HAP-1 (cell line): ENCODE data around the gene CCDC90B.
"Not testable (repeated sequence)": the region's sequence is repeated elsewhere in the genome, so short reads cannot be mapped to it uniquely, and the experiment has no call there.

Source experiments
- DNase-seq, 2 experiments: peaks; one replicate each; pipeline ENCODE4 v3.0.0-alpha.2; 2016 to 2020; ENCODE audit warnings: low spot score in 2 of 2
- H3K27me3 ChIP-seq: fragments of 250-450 bp; sonication (Bioruptor Pico); 2 replicates; pipeline ENCODE4 v1.5.1; 2020; ENCODE audit warnings: low read depth, mild to moderate bottlenecking, moderate library complexity
- H3K36me3 ChIP-seq: fragments of 250-450 bp; sonication (Bioruptor Pico); replicated peaks from 2 replicates; pipeline ENCODE4 v1.5.1; 2020; ENCODE audit warnings: mild to moderate bottlenecking
- H3K4me1 ChIP-seq: fragments of 250-450 bp; sonication (Bioruptor Pico); 2 replicates; pipeline ENCODE4 v1.5.1; 2020; ENCODE audit warnings: mild to moderate bottlenecking
- H3K4me3 ChIP-seq: fragments of 250-450 bp; sonication (Bioruptor Pico); 2 replicates; pipeline ENCODE4 v1.5.1; 2020; ENCODE audit warnings: mild to moderate bottlenecking, moderate library complexity
- H3K9me3 ChIP-seq: fragments of 250-450 bp; sonication (Bioruptor Pico); 2 replicates; pipeline ENCODE4 v1.5.1; 2020; ENCODE audit warnings: mild to moderate bottlenecking, moderate library complexity
- in situ Hi-C: fragments of 300-500 bp; cut with MboI; formaldehyde crosslinking; loops from 3 replicates; pipeline ENCODE4 v1.14.3; 2020; ENCODE audit warnings: low sequenced_read_pairs, inconsistent platforms, mixed read lengths

Gene CCDC90B

GRCh38 chr11:83308536-83308935, 22.4 kb upstream of the CCDC90B start:
- DNase-seq, H3K9me3 ChIP-seq, H3K4me1 ChIP-seq, H3K36me3 ChIP-seq, H3K27me3 ChIP-seq, H3K4me3 ChIP-seq: not testable (repeated sequence)
- in situ Hi-C loops = loop anchor here (25.0 kb wide), 1 partner anchor 504 kb away; no protein-coding TSS in a partner anchor

GRCh38 chr11:83306200-83307080, 20.3 kb upstream of the CCDC90B start:
- Histone ChIP-seq H3K4me3 (no peak overlapping the region), H3K9me3 (no peaks in the 10 kb centered on the region), H3K4me1 (no peaks in the 10 kb centered on the region), H3K36me3 (no peaks in the 10 kb centered on the region), H3K27me3 (peaks cover 3% of the 10 kb centered on the region)
- no peak for DNase-seq
- in situ Hi-C loops = loop anchor here (25.0 kb wide), 1 partner anchor 506 kb away; no protein-coding TSS in a partner anchor

GRCh38 chr11:83303316-83303715, 17.1 kb upstream of the CCDC90B start:
- no peak overlapping the region for H3K4me3 ChIP-seq
- no peaks in the 10 kb centered on the region for H3K36me3 ChIP-seq
- H3K27me3 ChIP-seq = peaks cover 5% of the 10 kb centered on the region; the same call in 1 of the 2 replicates
- no peaks in the 10 kb centered on the region for H3K9me3 ChIP-seq
- in situ Hi-C loops = loop anchor here (25.0 kb wide), 1 partner anchor 509 kb away; no protein-coding TSS in a partner anchor
- DNase-seq = no peak
- H3K4me1 ChIP-seq = no peaks in the 10 kb centered on the region

GRCh38 chr11:83302151-83302550, 16.0 kb upstream of the CCDC90B start:
- Histone ChIP-seq H3K9me3 (no peaks in the 10 kb centered on the region), H3K36me3 (no peaks in the 10 kb centered on the region), H3K27me3 (peaks cover 5% of the 10 kb centered on the region; the same call in 1 of the 2 replicates), H3K4me1 (no peaks in the 10 kb centered on the region), H3K4me3 (no peak overlapping the region)
- in situ Hi-C loops = loop anchor here (25.0 kb wide), 1 partner anchor 510 kb away; no protein-coding TSS in a partner anchor
- no peak for DNase-seq

GRCh38 chr11:83299681-83300080, 13.5 kb upstream of the CCDC90B start:
- Histone ChIP-seq H3K27me3 (peaks cover 6% of the 10 kb centered on the region; the same call in 1 of the 2 replicates), H3K9me3 (no peaks in the 10 kb centered on the region), H3K36me3 (no peaks in the 10 kb centered on the region), H3K4me3 (no peak overlapping the region), H3K4me1 (no peaks in the 10 kb centered on the region)
- in situ Hi-C loops = loop anchor here (25.0 kb wide), 1 partner anchor 513 kb away; no protein-coding TSS in a partner anchor
- no peak for DNase-seq

GRCh38 chr11:83294208-83294607, 8.0 kb upstream of the CCDC90B start:
- in situ Hi-C loops = no loop called here

GRCh38 chr11:83293457-83293774, 7.2 kb upstream of the CCDC90B start:
- Histone ChIP-seq H3K9me3 (no peaks in the 10 kb centered on the region), H3K4me1 (peaks cover 3% of the 10 kb centered on the region), H3K36me3 (no peaks in the 10 kb centered on the region), H3K4me3 (no peak overlapping the region), H3K27me3 (peaks cover 3% of the 10 kb centered on the region; the same call in 1 of the 2 replicates)
- in situ Hi-C loops = no loop called here
- DNase-seq = no peak

More at GRCh38 chr11:83294208-83294607, 8.0 kb upstream of the CCDC90B start:
- H3K4me3 ChIP-seq = no peak overlapping the region
- peaks cover 3% of the 10 kb centered on the region for H3K4me1 ChIP-seq
- DNase-seq = no peak
- H3K36me3 ChIP-seq = no peaks in the 10 kb centered on the region
- peaks cover 3% of the 10 kb centered on the region; the same call in 1 of the 2 replicates for H3K27me3 ChIP-seq
- no peaks in the 10 kb centered on the region for H3K9me3 ChIP-seq

- H3K4me3 ChIP-seq = no peak overlapping the region
These were observed 6.7 kb upstream of the CCDC90B start for GRCh38 chr11:83292709-83293456.

GRCh38 chr11:83287631-83288030, 1.5 kb upstream of the CCDC90B start:
- Histone ChIP-seq H3K4me1 (peaks cover 7% of the 10 kb centered on the region), H3K9me3 (no peaks in the 10 kb centered on the region), H3K4me3 (no peak overlapping the region), H3K36me3 (no peaks in the 10 kb centered on the region), H3K27me3 (no peaks in the 10 kb centered on the region)
- no peak for DNase-seq
- in situ Hi-C loops = no loop called here

More at GRCh38 chr11:83292709-83293456, 6.7 kb upstream of the CCDC90B start:
- peak; percentile 74 to 83 for DNase-seq
- no peaks in the 10 kb centered on the region for H3K9me3 ChIP-seq
- peaks cover 3% of the 10 kb centered on the region; the same call in 1 of the 2 replicates for H3K27me3 ChIP-seq
- H3K4me1 ChIP-seq = peaks cover 3% of the 10 kb centered on the region
- no peaks in the 10 kb centered on the region for H3K36me3 ChIP-seq
- in situ Hi-C loops = no loop called here

GRCh38 chr11:83285151-83285770, 906 bp downstream of the CCDC90B start:
- in situ Hi-C loops = no loop called here
- H3K4me1 ChIP-seq = peaks cover 7% of the 10 kb centered on the region

GRCh38 chr11:83284501-83285150, 1.5 kb downstream of the CCDC90B start:
- in situ Hi-C loops = no loop called here
- Histone ChIP-seq H3K27me3 (no peaks in the 10 kb centered on the region), H3K9me3 (no peaks in the 10 kb centered on the region), H3K4me3 (peak overlapping the region; percentile 90), H3K4me1 (peaks cover 7% of the 10 kb centered on the region), H3K36me3 (no peaks in the 10 kb centered on the region)
- DNase-seq = peak; percentile 41 to 73

More at GRCh38 chr11:83285151-83285770, 906 bp downstream of the CCDC90B start:
- Histone ChIP-seq H3K27me3 (no peaks in the 10 kb centered on the region), H3K36me3 (no peaks in the 10 kb centered on the region), H3K9me3 (no peaks in the 10 kb centered on the region), H3K4me3 (peak overlapping the region; percentile 90)
- DNase-seq = no peak

- Histone ChIP-seq H3K4me1 (peaks cover 7% of the 10 kb centered on the region), H3K36me3 (peaks cover 4% of the 10 kb centered on the region), H3K9me3 (no peaks in the 10 kb centered on the region), H3K27me3 (no peaks in the 10 kb centered on the region), H3K4me3 (no peak overlapping the region)
- DNase-seq = no peak
- in situ Hi-C loops = no loop called here
These were observed 4.0 kb downstream of the CCDC90B start for GRCh38 chr11:83282084-83282716.
